HG03064 (cell line): Measurements from ENCODE around the gene TMEM176B.
"Not testable (repeated sequence)": the region's sequence is repeated elsewhere in the genome, so short reads cannot be mapped to it uniquely, and the experiment has no call there.

Experiments
- ATAC-seq: cut with Tn5 transposase; IDR thresholded peaks from one replicate; pipeline ENCODE4 v1.9.1; 2021; ENCODE audit warnings: low read depth; ENCODE audit not compliant: unreplicated experiment

Gene TMEM176B

DNA sequence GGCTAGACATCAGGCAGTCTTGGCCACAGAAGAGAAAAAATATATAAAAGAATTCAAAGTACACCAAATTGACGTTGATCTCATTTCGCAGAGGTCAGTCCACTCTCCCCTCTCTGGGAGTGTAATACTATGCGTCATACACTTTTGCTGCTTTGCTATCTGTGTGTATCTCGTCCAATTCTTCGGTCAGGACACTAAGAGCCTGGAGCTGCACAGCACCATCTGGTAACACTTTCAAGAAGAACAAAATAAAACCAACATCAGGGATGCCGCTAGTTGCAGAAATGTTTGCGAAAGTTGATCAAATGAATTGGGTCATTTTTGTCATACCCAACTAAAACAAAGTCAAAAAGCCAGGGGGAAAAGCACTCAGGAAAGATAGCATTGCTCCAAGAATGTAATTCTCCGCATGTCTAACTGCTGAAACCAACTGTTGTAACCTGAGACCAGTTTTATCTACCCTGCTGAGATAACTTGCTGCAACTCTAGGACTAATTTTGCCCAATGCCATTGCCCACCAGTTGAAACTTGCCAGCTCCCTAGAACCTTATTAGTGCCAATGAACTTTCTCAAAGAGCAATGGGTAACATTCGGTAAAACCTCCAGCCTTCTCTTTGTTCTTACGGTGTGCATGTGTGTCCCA is 23.4 kb upstream of the TMEM176B start:
- no peak for ATAC-seq

DNA sequence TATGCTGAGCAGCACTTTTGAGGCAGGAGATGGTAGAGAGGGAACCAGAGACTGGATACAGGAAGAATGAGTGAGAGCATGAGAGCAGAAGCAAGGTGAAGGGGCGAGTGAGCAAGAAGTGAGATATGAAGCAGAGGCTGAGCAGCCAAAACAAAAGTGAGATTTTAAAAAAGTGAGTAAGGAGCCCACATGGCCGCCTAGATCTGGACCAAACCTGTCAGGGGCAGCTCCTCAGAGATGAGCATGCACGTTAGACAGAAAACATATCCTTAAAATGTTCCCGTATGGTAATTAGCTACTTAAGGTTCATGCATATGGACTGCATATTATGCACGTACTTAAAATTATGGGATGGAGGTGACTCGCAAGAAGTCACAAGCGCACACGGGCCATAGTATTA is 22.9 kb upstream of the TMEM176B start:
- ATAC-seq = no peak

DNA sequence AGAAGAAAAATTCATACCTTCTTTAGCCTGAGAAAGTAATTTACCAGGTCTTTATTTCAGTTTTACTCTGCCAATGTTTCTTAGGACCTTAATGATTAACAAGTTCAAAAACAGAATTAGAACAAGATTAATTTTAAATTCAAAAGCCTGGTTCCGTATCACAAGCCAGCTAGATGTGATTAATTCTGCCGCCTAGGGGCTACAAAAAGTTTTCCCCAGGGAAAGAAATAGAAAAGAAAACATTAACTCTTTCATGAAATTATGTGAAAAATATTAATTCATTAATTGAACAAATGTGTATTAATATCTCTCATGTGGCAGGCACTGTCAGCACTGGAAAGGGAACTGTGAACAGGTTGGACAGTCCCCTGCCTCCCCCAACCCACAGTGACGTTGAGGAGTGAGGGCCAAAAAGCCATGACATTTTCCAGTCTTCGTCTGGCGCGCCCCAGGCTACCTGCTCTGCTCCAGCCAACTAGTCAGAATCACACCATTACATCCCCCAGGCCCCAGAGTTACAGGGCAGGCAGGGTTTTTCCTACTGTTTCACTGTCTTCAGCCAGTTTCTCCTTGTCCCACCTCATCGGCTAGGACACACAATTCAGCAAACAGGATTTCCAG is 20.5 kb upstream of the TMEM176B start:
- ATAC-seq = no peak

DNA sequence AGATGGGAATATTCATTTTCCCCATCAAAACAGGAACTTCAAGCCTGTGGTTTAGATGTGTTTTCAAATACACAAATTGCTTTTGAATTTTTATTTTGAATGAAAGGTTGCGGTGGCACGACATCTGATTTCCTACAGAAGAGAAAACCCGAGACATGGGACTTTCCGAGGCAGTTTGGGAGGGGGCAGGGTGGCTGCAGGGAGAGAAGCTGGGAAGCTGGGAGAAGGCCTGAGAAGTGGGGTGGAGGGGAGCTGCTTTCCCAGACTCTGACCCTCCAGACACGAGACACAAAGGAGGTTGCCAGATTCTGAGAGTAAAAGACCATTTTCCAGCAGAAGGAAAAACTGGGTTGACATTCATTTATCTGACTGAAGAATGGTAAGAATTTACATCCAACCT is 20.0 kb upstream of the TMEM176B start:
- ATAC-seq = no peak

DNA sequence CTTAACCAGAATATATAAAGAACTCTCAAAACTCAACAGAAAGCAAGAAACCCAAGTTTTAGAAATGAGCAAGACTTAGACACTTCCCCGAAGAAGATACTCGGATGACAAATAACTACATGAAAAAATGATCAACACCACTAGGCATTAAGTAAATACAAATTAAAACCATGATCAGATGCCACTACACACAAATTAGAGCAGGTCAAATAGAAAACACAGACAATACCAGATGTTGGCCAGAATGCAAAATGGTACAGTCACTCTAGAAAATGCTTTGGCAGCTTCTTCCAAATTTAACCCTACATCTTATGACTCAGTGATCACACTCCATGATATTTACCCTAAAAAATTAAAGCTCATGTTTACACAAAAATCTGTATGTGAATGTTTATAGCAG is 18.8 kb upstream of the TMEM176B start:
- ATAC-seq = no peak

DNA sequence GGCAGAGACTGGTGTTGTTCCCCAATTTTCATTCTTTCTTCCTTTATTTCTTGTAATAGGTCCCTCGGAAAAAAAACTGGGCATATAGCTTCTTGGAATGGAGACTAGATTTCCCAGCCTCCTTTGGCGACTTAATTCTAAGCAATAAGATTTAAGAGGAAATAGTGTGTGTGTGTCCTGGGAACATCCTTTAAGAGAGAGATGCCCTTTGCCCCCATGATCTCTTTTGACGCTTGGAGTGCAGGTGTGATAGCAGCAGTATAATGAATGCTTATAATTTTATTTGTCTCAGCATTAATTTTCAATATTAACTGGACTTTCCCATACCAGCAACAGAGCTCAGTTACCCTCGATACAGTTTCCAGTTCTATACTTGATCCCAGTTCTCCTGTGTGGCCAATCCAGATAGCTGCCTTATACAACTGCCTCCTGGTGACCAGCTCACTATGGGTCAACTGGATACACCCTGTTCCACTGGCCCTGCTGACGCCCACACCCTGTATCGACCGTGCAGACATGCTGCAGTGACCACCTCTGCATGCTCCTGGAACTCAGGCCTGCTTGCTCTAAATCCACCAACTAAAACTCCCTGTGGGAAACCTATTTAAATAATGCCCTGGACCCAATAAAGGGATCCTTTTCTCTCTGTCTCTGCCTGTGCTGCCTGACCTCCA is 14.3 kb upstream of the TMEM176B start:
- no peak for ATAC-seq

DNA sequence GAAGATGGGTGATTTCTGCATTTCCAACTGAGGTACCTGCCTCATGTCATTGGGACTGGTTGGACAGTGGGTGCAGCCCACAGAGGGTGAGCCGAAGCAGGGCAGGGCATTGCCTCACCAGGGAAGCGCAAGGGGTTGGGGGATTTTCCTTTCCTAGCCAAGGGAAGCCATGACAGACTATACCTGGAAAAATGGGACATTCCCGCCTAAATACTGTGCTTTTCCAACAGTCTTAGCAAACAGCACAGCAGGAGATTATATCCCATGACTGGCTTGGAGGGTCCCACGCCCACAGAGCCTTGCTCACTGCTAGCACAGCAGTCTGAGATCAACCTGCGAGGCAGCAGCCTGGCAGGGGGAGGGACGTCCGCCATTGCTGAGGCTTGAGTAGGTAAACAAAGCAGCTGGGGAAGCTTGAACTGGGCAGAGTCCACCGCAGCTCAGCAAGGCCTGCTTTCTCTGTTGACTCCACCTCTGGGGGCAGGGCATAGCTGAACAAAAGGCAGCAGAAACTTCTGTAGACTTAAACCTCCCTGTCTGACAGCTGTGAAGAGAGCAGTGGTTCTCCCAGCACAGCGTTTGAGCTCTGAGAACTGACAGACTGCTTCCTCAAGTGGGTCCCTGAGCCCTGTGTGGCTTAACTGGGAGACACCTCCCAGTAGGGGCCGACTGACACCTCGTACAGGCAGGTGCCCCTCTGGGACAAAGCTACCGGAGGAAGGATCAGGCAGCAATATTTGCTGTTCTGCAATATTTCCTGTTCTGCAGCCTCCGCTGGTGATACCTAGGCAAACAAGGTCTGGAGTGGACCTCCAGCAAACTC is 7.7 kb upstream of the TMEM176B start:
- ATAC-seq = not testable (repeated sequence)

DNA sequence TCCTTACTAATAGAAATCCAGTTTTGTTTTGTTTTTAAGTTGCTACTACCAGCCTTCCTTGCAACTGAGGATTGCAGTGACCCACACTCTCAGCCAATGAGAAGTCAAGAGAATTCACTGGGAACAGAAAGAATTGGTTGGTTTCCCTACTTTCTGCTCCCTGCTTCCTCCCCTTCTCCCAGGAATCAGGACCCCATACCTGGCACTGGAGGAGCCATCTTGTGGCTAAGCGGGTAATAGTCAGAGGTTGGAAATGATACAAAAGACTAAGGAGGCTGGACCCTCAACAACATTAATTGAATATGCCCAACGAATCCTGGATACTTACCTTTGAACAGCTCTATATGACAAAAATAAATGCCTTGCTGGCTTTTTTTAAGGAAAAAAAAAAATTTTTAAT is 6.7 kb upstream of the TMEM176B start:
- ATAC-seq = no peak

DNA sequence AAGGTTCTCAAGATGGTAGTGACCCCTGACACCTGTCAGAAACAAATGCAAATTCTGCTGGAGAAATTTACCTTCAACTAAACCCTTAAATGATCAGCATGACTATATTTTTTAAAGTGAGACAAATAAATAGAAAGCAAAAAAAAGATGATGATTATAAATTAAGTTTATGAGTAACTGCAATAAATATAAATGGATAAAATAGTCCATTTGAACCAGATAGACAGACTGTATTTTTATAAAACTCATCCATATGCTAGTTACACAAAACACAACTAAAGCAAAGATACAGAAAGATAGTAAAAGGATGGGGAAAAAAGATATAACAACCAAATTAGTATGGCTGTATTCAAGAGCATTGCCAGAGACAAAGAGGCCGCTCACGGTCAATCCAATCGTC is 6.3 kb upstream of the TMEM176B start:
- no peak for ATAC-seq

DNA sequence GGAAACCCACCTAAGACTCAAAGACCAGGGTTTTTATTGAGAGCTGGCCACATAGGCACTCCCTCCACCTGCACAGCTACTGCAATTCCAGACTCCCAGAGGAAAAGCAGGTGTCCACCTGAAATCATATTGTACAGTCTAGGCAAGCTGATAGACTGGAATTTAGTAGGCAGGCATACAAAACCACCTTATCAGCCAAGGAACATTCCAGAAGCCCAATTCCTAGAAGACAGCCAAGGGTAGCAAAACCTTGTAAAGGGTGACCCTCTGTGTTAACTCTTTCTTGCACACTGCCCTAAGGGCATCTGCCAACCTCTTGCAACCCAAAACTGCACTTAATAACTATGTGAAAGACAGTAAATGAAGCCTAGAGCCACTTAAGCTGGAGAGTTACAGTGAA is 5.7 kb upstream of the TMEM176B start:
- ATAC-seq = no peak

DNA sequence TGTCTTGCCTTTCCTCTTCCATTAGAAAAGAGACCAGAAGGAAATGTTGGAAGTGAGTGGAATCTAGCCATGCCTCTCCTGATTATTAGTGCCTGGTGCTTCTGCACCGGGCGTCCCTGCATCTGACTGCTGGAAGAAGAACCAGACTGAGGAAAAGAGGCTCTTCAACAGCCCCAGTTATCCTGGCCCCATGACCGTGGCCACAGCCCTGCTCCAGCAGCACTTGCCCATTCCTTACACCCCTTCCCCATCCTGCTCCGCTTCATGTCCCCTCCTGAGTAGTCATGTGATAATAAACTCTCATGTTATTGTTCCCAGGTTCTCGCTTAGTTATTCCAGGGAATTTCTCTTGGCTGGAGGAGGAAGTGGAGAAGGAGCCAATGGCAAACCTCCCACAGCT is 4.6 kb upstream of the TMEM176B start:
- ATAC-seq = no peak

DNA sequence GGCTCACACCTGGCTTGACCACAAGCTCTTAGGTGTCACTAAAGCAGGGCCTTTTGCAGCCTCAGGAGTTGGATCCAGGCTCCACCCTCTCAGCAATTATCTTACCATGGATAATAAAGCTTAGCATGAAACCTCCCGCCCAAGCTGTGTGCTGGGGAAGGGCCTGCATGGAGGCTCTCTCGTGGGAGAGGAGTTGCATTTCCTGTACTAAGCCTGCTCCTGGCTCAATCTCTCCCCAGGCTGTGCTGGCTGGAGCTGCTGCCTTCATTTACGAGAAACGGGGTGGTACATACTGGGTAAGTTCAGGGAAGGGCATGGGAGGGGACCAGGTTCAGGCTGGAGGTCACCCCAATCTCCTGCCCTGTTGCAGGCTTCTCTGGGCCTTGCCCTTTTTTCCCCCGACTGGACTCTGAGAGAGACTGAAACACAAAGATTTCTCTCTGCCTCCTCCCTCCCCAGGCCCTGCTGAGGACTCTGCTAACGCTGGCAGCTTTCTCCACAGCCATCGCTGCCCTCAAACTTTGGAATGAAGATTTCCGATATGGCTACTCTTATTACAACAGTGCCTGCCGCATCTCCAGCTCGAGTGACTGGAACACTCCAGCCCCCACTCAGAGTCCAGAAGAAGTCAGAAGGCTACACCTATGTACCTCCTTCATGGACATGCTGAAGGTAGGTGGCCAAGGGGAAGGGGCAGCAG is 3.1 kb upstream of the TMEM176B start:
- ATAC-seq = no peak

DNA sequence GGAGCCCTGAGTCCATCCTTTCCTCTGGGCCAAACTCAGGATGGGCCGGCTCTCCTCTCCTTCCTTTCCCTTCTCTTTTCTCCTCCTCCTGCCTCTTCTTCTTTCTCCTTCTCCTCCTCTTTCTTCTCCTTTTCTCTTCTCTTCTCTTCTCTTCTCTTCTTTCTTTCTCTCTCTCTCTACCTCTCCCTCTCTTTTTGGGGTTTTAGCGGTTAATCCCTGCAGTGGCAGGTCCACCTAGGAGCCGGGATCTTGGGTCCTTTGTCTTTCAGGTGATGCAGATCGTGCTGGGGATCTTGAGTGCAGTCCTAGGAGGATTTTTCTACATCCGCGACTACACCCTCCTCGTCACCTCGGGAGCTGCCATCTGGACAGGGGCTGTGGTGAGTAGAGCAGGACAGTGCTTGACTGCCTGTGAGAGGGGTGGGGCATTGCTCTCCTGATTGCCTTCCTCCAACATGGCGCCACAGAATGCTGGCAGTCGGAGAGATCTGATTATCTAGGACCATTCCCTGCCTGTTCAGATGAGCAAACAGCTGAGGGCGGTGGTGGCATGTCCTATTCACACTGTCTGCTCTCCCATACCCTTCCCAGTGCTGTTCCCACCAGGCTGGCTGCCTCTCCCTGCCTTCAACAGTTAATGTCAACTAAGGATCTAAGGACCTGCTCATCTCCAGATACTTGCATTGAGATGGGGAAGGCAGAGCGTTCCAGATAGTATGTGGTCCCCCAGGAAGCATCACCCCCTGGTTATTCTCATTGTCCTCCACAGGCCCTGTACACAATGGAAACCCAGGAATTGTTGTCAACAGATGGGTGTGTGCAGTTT is 2.0 kb upstream of the TMEM176B start:
- ATAC-seq = no peak

DNA sequence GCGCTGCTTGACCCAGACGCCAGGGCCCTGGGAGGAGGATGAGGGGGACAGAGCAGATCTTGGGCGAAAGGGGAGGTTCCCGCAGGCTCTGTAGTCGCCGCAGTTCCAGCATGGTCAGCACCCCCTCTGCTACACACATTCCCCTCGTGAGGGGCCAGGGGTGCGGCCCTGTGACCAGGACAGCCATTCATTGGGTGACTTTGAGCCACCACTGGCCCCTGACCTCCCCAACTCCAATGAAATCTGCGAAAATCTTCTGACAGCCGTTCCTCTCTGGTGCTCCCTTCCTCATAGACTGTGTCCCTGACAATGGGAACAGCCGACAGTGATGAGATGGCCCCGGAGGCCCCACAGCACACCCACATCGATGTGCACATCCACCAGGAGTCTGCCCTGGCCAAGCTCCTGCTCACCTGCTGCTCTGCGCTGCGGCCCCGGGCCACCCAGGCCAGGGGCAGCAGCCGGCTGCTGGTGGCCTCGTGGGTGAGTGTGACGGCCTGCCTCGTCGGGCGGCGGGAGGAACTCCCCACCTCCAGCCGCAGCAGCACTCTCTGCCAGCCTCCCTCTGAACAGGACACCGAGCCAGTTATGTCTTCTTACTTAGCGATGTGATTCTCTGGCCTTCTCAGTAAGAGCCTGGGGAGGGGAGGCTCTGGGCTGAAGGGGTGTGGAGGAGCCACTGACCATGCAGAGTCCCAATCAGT is 1.2 kb upstream of the TMEM176B start:
- no peak for ATAC-seq

DNA sequence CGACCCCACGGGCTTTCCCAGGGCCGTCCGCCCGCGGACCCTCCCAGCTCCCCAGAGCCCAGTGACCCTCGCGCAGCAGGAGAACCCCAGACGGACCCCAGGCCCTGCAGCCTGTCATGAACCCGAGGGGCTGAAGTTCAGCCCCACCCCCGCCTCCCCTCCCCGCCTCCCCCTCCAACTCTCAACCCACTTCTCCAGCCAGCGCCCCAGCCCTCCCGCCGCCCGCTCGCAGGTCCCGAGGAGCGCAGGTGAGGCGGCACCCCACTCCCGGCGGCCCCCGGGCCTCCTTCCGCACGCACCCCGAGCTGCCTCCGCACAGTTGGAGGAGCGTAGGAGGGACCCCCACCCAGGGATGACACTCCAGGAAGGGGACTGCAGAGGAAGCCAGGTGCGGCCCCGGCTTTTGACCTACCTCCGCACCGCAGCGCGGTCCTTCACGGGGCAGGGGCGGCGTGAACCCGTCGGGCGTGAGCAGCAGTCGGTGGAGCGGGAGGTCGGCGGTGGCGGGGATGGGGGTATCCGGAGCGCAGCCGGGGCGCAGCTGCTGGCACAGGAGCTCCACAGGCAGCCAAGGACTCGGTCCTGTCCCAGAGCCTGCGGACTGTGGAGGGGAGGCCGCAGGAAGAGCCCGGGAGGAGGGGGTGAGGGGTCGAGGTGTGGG is 547 bp upstream of the TMEM176B start, which contains the start of gene TMEM176A:
TMEM176A (plus strand) TSS at position 189 of the 661 bp plus-strand sequence. CDS start 782 bp downstream, outside the sequence.
- ATAC-seq = no peak

DNA sequence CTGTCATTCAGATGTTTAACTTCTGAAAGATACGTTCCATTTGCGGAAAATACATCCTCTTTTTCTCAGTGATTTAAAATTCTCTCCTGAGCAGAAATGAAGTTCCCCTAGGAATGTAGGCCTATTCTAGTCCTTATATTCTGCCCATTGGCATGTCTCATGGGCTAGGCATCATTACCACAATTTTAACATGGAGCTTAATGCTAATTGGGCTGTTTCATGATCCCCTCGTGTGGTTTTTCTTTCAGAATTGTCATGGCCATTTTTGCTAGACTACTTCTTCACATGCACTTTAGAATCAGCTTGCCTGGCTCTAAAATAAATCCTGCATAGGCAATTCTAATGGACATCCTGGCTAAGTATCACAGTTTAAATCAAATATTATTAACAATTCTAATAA is 1.0 kb downstream of the TMEM176B start:
- no peak for ATAC-seq

DNA sequence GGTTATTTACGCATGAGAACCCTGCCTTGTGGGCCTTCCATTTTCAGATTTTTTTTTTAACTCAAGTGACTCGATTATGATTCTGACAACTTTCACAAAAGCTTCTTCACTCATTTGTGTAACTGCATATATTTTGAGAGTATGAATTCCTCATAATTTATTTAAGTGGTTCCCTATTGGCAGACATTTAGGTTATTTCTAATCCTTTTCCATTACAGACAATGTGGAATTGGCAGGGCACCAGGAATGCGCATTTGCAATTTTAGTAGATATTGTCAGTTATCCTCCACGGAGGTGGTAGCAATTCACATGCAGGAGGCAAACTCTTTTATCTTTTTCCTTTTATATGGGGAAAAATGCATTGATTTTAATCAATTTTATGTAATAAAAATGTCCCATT is 2.5 kb downstream of the TMEM176B start:
- ATAC-seq = no peak

DNA sequence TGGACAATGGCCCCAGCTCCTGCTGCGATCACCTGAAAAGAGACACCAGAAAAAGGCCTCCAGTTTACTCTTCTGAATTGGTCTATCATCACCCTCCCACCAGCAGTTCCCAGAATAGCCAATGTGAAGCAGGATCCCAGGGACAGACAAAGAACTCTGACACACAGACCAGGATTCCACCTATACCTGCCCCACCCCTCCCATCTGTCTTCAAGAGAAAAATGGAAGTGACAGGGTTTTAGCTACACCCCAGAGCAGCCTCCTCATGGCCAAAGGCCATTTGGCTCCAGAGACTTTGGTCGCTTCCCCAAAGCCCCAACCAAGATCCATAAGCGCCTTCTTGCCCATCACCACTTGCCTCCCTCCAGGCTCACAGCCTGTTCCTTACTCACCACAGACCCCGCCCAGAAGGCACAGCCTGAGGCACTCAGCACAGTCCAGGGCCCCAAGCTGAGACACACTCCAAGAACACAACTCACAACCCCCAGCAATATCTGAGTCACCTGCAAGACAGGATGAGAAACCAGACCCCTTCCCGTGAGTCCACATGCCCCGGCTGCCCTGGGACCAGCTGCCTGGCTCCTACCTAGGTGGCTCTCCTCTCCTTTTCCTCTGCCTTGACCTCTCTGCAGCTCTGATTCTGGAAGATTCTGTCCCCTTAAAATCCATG is 6.5 kb downstream of the TMEM176B start:
- ATAC-seq = no peak
